ENCODE measurements around the gene TATDN2.

Gene TATDN2

GRCh38 chr3:10285272-10286132 lies 37.2 kb downstream of the TATDN2 start:
- Histone ChIP-seq H2AFZ (ENCODE audit: insufficient read depth, low read length, poor library complexity) (no peak overlapping the region), H3K14ac (ENCODE audit: low read length) (no peak overlapping the region), H3K4me3 (ENCODE audit: low read depth, low read length) (no peak overlapping the region), H3K9me3 (ENCODE audit: insufficient read depth, low read depth, low read length) (peaks cover 3% of the 10 kb centered on the region), H3K27ac (ENCODE audit: low read depth, low read length) (no peak overlapping the region), H3K27me3 (ENCODE audit: insufficient read depth, low read length) (no peaks in the 10 kb centered on the region), H3K4ac (ENCODE audit: low read depth, low read length) (no peak overlapping the region), H3K36me3 (ENCODE audit: control insufficient read depth in 1 of 2, insufficient read depth in 2 of 2, low read length in 2 of 2) (peaks cover 24 to 29% of the 10 kb centered on the region in 2 experiments), H4K8ac (ENCODE audit: low read depth, low read length) (no peak overlapping the region), H2AK5ac (ENCODE audit: low read length) (no peak overlapping the region), H3K9ac (ENCODE audit: low read length) (no peak overlapping the region), H4K91ac (ENCODE audit: low read depth, low read length) (no peak overlapping the region), H3K79me1 (ENCODE audit: low read length) (no peaks in the 10 kb centered on the region), H3K79me2 (ENCODE audit: control insufficient read depth, insufficient read depth, low read length, poor library complexity) (no peaks in the 10 kb centered on the region), H3K18ac (ENCODE audit: low read length) (no peak overlapping the region), H3K23ac (ENCODE audit: low read length) (no peak overlapping the region), H2BK5ac (ENCODE audit: low read depth, low read length, poor library complexity) (no peak overlapping the region), H2BK12ac (ENCODE audit: low read length) (no peak overlapping the region), H2BK120ac (ENCODE audit: insufficient read depth, low read length, poor library complexity) (no peak overlapping the region), H3K4me2 (ENCODE audit: low read length) (no peak overlapping the region), H4K12ac (ENCODE audit: low read depth, low read length) (no peak overlapping the region), H3K4me1 (ENCODE audit: control insufficient read depth in 1 of 2, insufficient read depth in 2 of 2, low read length in 2 of 2) (peaks cover 0 to 4% of the 10 kb centered on the region in 2 experiments)
- DNase-seq: no peak
- no CpG with 5 or more reads among the region's 12 CpGs for WGBS (ENCODE audit: extremely low coverage, insufficient coverage, insufficient read length)

DNA sequence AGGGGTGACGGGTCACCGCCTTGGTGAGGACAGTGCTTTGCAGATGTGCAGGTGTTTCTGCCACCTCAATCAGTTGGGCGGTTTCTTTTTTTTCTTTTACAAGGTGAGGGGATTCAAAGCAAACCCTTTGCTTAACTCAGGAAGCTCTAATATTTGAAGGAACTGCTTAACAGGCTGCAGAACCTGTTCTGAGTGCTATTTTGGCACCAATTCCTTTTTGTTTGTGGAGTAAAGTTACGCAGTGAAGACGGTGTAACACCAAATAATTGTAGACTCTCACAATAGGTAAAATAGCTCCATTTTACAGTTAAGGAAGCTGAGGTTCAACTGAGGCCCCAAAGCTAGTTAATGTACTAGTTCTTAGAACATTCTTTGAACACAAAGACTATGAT lies 37.9 kb downstream of the TATDN2 start:
- H2BK12ac ChIP-seq (ENCODE audit: low read length): no peak overlapping the region
- H3K79me2 ChIP-seq (ENCODE audit: control insufficient read depth, insufficient read depth, low read length, poor library complexity): no peaks in the 10 kb centered on the region
- H4K91ac ChIP-seq (ENCODE audit: low read depth, low read length): no peak overlapping the region
- H3K4ac ChIP-seq (ENCODE audit: low read depth, low read length): no peak overlapping the region
- H3K27me3 ChIP-seq (ENCODE audit: insufficient read depth, low read length): no peaks in the 10 kb centered on the region
- H3K9ac ChIP-seq (ENCODE audit: low read length): no peak overlapping the region
- H3K23ac ChIP-seq (ENCODE audit: low read length): no peak overlapping the region
- H4K12ac ChIP-seq (ENCODE audit: low read depth, low read length): no peak overlapping the region
- no peak overlapping the region for H3K27ac ChIP-seq (ENCODE audit: low read depth, low read length)
- no peak for DNase-seq
- H3K9me3 ChIP-seq (ENCODE audit: insufficient read depth, low read depth, low read length): peaks cover 3% of the 10 kb centered on the region
- H2BK120ac ChIP-seq (ENCODE audit: insufficient read depth, low read length, poor library complexity): no peak overlapping the region
- peaks cover 0 to 4% of the 10 kb centered on the region in 2 experiments for H3K4me1 ChIP-seq (ENCODE audit: control insufficient read depth in 1 of 2, insufficient read depth in 2 of 2, low read length in 2 of 2)
- H2AFZ ChIP-seq (ENCODE audit: insufficient read depth, low read length, poor library complexity): no peak overlapping the region
- no CpG with 5 or more reads among the region's 5 CpGs for WGBS (ENCODE audit: extremely low coverage, insufficient coverage, insufficient read length)
- H3K18ac ChIP-seq (ENCODE audit: low read length): no peak overlapping the region
- no peak overlapping the region for H3K14ac ChIP-seq (ENCODE audit: low read length)
- H2BK5ac ChIP-seq (ENCODE audit: low read depth, low read length, poor library complexity): no peak overlapping the region
- H3K36me3 ChIP-seq (ENCODE audit: control insufficient read depth in 1 of 2, insufficient read depth in 2 of 2, low read length in 2 of 2): peaks cover 21 to 24% of the 10 kb centered on the region in 2 experiments
- H3K79me1 ChIP-seq (ENCODE audit: low read length): no peaks in the 10 kb centered on the region
- no peak overlapping the region for H4K8ac ChIP-seq (ENCODE audit: low read depth, low read length)
- H3K4me3 ChIP-seq (ENCODE audit: low read depth, low read length): no peak overlapping the region
- no peak overlapping the region for H3K4me2 ChIP-seq (ENCODE audit: low read length)
- H2AK5ac ChIP-seq (ENCODE audit: low read length): no peak overlapping the region

- Histone ChIP-seq H2AK5ac (ENCODE audit: low read length) (no peak overlapping the region), H3K9me3 (ENCODE audit: insufficient read depth, low read depth, low read length) (peaks cover 3% of the 10 kb centered on the region), H3K79me2 (ENCODE audit: control insufficient read depth, insufficient read depth, low read length, poor library complexity) (no peaks in the 10 kb centered on the region), H3K18ac (ENCODE audit: low read length) (no peak overlapping the region), H2BK5ac (ENCODE audit: low read depth, low read length, poor library complexity) (no peak overlapping the region), H4K12ac (ENCODE audit: low read depth, low read length) (no peak overlapping the region), H3K9ac (ENCODE audit: low read length) (no peak overlapping the region), H3K36me3 (ENCODE audit: control insufficient read depth in 1 of 2, insufficient read depth in 2 of 2, low read length in 2 of 2) (peaks cover 19 to 24% of the 10 kb centered on the region in 2 experiments), H4K91ac (ENCODE audit: low read depth, low read length) (no peak overlapping the region), H3K27ac (ENCODE audit: low read depth, low read length) (no peak overlapping the region), H3K14ac (ENCODE audit: low read length) (no peak overlapping the region), H2BK120ac (ENCODE audit: insufficient read depth, low read length, poor library complexity) (no peak overlapping the region), H3K4me3 (ENCODE audit: low read depth, low read length) (no peak overlapping the region), H2BK12ac (ENCODE audit: low read length) (no peak overlapping the region), H3K4me1 (ENCODE audit: control insufficient read depth in 1 of 2, insufficient read depth in 2 of 2, low read length in 2 of 2) (peaks cover 0 to 4% of the 10 kb centered on the region in 2 experiments), H3K79me1 (ENCODE audit: low read length) (no peaks in the 10 kb centered on the region), H3K4me2 (ENCODE audit: low read length) (no peak overlapping the region), H2AFZ (ENCODE audit: insufficient read depth, low read length, poor library complexity) (no peak overlapping the region), H3K27me3 (ENCODE audit: insufficient read depth, low read length) (no peaks in the 10 kb centered on the region), H3K4ac (ENCODE audit: low read depth, low read length) (no peak overlapping the region), H4K8ac (ENCODE audit: low read depth, low read length) (no peak overlapping the region), H3K23ac (ENCODE audit: low read length) (no peak overlapping the region)
- DNase-seq: peak; percentile 15 to 60
- no CpG with 5 or more reads among the region's 2 CpGs for WGBS (ENCODE audit: extremely low coverage, insufficient coverage, insufficient read length)
These were observed 38.5 kb downstream of the TATDN2 start for GRCh38 chr3:10286596-10287295.

GRCh38 chr3:10287936-10288574 lies 39.8 kb downstream of the TATDN2 start:
- no peaks in the 10 kb centered on the region for H3K79me2 ChIP-seq (ENCODE audit: control insufficient read depth, insufficient read depth, low read length, poor library complexity)
- H2BK12ac ChIP-seq (ENCODE audit: low read length): no peak overlapping the region
- H3K9ac ChIP-seq (ENCODE audit: low read length): no peak overlapping the region
- H3K4ac ChIP-seq (ENCODE audit: low read depth, low read length): no peak overlapping the region
- no peak overlapping the region for H3K14ac ChIP-seq (ENCODE audit: low read length)
- H2AFZ ChIP-seq (ENCODE audit: insufficient read depth, low read length, poor library complexity): no peak overlapping the region
- H4K8ac ChIP-seq (ENCODE audit: low read depth, low read length): no peak overlapping the region
- H4K91ac ChIP-seq (ENCODE audit: low read depth, low read length): no peak overlapping the region
- no peak overlapping the region for H3K23ac ChIP-seq (ENCODE audit: low read length)
- H3K4me3 ChIP-seq (ENCODE audit: low read depth, low read length): no peak overlapping the region
- peaks cover 3% of the 10 kb centered on the region for H3K9me3 ChIP-seq (ENCODE audit: insufficient read depth, low read depth, low read length)
- no peak overlapping the region for H3K27ac ChIP-seq (ENCODE audit: low read depth, low read length)
- no peak overlapping the region for H2BK120ac ChIP-seq (ENCODE audit: insufficient read depth, low read length, poor library complexity)
- no peaks in the 10 kb centered on the region for H3K27me3 ChIP-seq (ENCODE audit: insufficient read depth, low read length)
- no peak overlapping the region for H2BK5ac ChIP-seq (ENCODE audit: low read depth, low read length, poor library complexity)
- peaks cover 18 to 24% of the 10 kb centered on the region in 2 experiments for H3K36me3 ChIP-seq (ENCODE audit: control insufficient read depth in 1 of 2, insufficient read depth in 2 of 2, low read length in 2 of 2)
- no peak overlapping the region for H4K12ac ChIP-seq (ENCODE audit: low read depth, low read length)
- no CpG with 5 or more reads among the region's 12 CpGs for WGBS (ENCODE audit: extremely low coverage, insufficient coverage, insufficient read length)
- peak in 1 of 2 donors; percentile 3 for DNase-seq
- H3K79me1 ChIP-seq (ENCODE audit: low read length): no peaks in the 10 kb centered on the region
- peaks cover 0 to 4% of the 10 kb centered on the region in 2 experiments for H3K4me1 ChIP-seq (ENCODE audit: control insufficient read depth in 1 of 2, insufficient read depth in 2 of 2, low read length in 2 of 2)
- no peak overlapping the region for H2AK5ac ChIP-seq (ENCODE audit: low read length)
- no peak overlapping the region for H3K18ac ChIP-seq (ENCODE audit: low read length)
- no peak overlapping the region for H3K4me2 ChIP-seq (ENCODE audit: low read length)
